Measurements from ENCODE around the gene PDZRN3.

- TF ChIP-seq POLR2AphosphoS5 (IDR thresholded peaks at IDR 0.05; ENCODE audit: low read depth, low read length) (no peak), REST (IDR thresholded peaks at IDR 0.05; ENCODE audit: insufficient read depth in 1 of 2, low read depth in 2 of 2, low read length in 2 of 2) (no peak), TAF1 (IDR thresholded peaks at IDR 0.05; ENCODE audit: borderline replicate concordance, insufficient read depth, low read length) (no peak), SIN3A (IDR thresholded peaks at IDR 0.05; ENCODE audit: borderline replicate concordance, insufficient read depth, low read length) (no peak), FOXP2 (optimal IDR thresholded peaks at IDR 0.05; ENCODE audit: borderline replicate concordance, extremely low read depth, extremely low read length, insufficient read depth) (no peak)
Observed at GRCh38 chr3:73513260-73513659, 111.5 kb downstream of the PDZRN3 start.
